GM23248 (cell line): ENCODE data around the gene CIAPIN1.

ENCODE experiments used
- EZH2 ChIP-seq: fragments of 200-600 bp; sonication (generic); IDR thresholded peaks from 2 replicates; pipeline ENCODE4 v1.6.1; 2018; ENCODE audit warnings: antibody characterized with exemption, mild to moderate bottlenecking; ENCODE audit not compliant: insufficient read depth, poor library complexity, severe bottlenecking
- EZH2phosphoT487 ChIP-seq: fragments of 200-600 bp; sonication (generic); IDR thresholded peaks from 2 replicates; pipeline ENCODE4 v1.6.1; 2018; ENCODE audit warnings: antibody characterized with exemption, moderate library complexity, mild to moderate bottlenecking, low read depth; ENCODE audit not compliant: insufficient read depth

DNA sequence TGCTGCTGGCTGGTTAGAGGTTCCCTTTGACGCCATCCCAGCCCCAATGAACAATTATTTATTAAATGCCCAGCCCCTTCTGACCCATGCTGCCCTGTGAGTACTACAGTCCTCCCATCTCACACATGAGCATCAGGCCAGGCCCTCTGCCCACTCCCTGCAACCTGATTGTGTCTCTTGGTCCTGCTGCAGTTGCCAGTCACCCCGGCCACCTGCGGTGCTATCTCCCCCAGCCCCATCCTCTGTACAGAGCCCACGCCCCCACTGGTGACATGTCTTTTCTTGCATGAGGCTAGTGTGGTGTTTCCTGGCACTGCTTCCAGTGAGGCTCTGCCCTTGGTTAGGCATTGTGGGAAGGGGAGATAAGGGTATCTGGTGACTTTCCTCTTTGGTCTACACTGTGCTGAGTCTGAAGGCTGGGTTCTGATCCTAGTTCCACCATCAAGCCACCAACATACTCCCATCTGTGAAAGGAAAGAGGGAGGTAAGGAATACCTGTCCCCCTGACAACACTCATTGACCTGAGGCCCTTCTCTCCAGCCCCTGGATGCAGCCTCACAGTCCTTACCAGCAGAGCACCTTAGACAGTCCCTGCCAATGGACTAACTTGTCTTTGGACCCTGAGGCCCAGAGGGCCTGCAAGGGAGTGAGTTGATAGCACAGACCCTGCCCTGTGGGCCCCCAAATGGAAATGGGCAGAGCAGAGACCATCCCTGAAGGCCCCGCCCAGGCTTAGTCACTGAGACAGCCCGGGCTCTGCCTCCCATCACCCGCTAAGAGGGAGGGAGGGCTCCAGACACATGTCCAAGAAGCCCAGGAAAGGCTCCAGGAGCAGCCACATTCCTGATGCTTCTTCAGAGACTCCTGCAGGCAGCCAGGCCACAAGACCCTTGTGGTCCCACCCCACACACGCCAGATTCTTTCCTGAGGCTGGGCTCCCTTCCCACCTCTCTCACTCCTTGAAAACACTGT lies 63.6 kb downstream of the CIAPIN1 start:
- TF ChIP-seq EZH2: no peak
- no peak for TF ChIP-seq EZH2phosphoT487
